Neural progenitor cell (in vitro differentiated cells): ENCODE data around the gene TMEM62.

Experiments used
- EZH2 ChIP-seq: fragments of 200-600 bp; sonication (generic); IDR thresholded peaks from 2 replicates; pipeline ENCODE4 v1.6.1; 2017; ENCODE audit warnings: antibody characterized with exemption, mild to moderate bottlenecking, moderate library complexity
- TF ChIP-seq, protein P1 (sequence below): fragments of 200-600 bp; sonication (generic); IDR thresholded peaks from 2 replicates; pipeline ENCODE4 v1.5.1; 2017; ENCODE audit warnings: antibody characterized with exemption, mild to moderate bottlenecking

GRCh38 chr15:43146184-43146583, 12.8 kb downstream of the TMEM62 start:
- TF ChIP-seq, protein P1, sequence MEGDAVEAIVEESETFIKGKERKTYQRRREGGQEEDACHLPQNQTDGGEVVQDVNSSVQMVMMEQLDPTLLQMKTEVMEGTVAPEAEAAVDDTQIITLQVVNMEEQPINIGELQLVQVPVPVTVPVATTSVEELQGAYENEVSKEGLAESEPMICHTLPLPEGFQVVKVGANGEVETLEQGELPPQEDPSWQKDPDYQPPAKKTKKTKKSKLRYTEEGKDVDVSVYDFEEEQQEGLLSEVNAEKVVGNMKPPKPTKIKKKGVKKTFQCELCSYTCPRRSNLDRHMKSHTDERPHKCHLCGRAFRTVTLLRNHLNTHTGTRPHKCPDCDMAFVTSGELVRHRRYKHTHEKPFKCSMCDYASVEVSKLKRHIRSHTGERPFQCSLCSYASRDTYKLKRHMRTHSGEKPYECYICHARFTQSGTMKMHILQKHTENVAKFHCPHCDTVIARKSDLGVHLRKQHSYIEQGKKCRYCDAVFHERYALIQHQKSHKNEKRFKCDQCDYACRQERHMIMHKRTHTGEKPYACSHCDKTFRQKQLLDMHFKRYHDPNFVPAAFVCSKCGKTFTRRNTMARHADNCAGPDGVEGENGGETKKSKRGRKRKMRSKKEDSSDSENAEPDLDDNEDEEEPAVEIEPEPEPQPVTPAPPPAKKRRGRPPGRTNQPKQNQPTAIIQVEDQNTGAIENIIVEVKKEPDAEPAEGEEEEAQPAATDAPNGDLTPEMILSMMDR = no peak
- no peak for TF ChIP-seq EZH2
